Natural killer cell (primary cell): ENCODE data around the gene TSTD1. TPM values are rescaled to one million over a fixed set of nuclear protein-coding genes. Genes with fewer than 3 reads are reported as not detected.

Experiments used
- ATAC-seq, 3 donors: fragments of 150-1000 bp in 2 of 3; fragments of 200-7000 bp in 1 of 3; cut with Tn5 transposase; 1 replicate in 1 of 3; 2 replicates in 2 of 3; pipeline ENCODE4 v1.10.0; 2021; ENCODE audit warnings: mild to moderate bottlenecking in 2 of 3, moderate library complexity in 2 of 3
- DNase-seq, 2 donors: peaks; one replicate each; pipeline versions ENCODE4 v3.0.0 to v3.0.0-alpha.2; 2013 to 2021; ENCODE audit warnings: mixed read lengths in 1 of 2
- H3K27ac ChIP-seq: one replicate; pipeline ENCODE4 v1.5.1; 2013; ENCODE audit warnings: mild to moderate bottlenecking, low read length
- H3K27me3 ChIP-seq: one replicate; pipeline ENCODE4 v1.6.1; 2013; ENCODE audit warnings: low read length; ENCODE audit not compliant: control insufficient read depth, insufficient read depth
- H3K36me3 ChIP-seq: one replicate; pipeline ENCODE4 v1.6.1; 2013; ENCODE audit warnings: low read length; ENCODE audit not compliant: control insufficient read depth, insufficient read depth
- H3K4me1 ChIP-seq: one replicate; pipeline ENCODE4 v1.6.1; 2013; ENCODE audit warnings: low read length; ENCODE audit not compliant: control insufficient read depth, insufficient read depth
- H3K4me3 ChIP-seq: one replicate; pipeline ENCODE4 v1.5.1; 2013; ENCODE audit warnings: low read length
- H3K9me3 ChIP-seq: one replicate; pipeline ENCODE4 v1.6.1; 2013; ENCODE audit warnings: low read length; ENCODE audit not compliant: control insufficient read depth, insufficient read depth
- H3K27ac Mint-ChIP-seq, 2 donors: one replicate each; pipeline ENCODE4 v1.8.0; 2022; ENCODE audit warnings: mild to moderate bottlenecking in 2 of 2, mixed read lengths in 2 of 2, moderate library complexity in 1 of 2
- H3K27me3 Mint-ChIP-seq, 2 donors: one replicate each; pipeline ENCODE4 v1.8.0; 2022; ENCODE audit warnings: low read depth in 2 of 2, mixed read lengths in 2 of 2
- H3K36me3 Mint-ChIP-seq: one replicate; pipeline ENCODE4 v1.8.0; 2022; ENCODE audit warnings: mixed read lengths
- H3K4me1 Mint-ChIP-seq, 2 donors: one replicate each; pipeline ENCODE4 v1.8.0; 2022; ENCODE audit warnings: mixed read lengths in 2 of 2
- H3K4me3 Mint-ChIP-seq: one replicate; pipeline ENCODE4 v1.8.0; 2022; ENCODE audit warnings: mild to moderate bottlenecking, moderate library complexity, mixed read lengths
- H3K9me3 Mint-ChIP-seq, 2 donors: one replicate each; pipeline ENCODE4 v1.8.0; 2022; ENCODE audit warnings: mixed read lengths in 2 of 2
- CTCF ChIP-seq: fragments of 200-600 bp; IDR thresholded peaks from one replicate; pipeline ENCODE4 v1.8.0; 2022; ENCODE audit warnings: antibody characterized with exemption
- WGBS: methylation state at CpG from one replicate; pipeline ENCODE4 v1.1.7; 2013; ENCODE audit warnings: missing lambda C conversion rate; ENCODE audit not compliant: insufficient coverage; 5-methylcytosine and 5-hydroxymethylcytosine counted together
- intact Hi-C: fragments of 100-400 bp; cut with micrococcal nuclease; formaldehyde crosslinking; loops from one replicate; pipeline ENCODE4 v1.14.2; 2022
- total RNA-seq, 4 donors: library from RNA; stranded (reverse); fragments of 120-200 nt in 1 of 4; gene quantifications; one replicate each; pipeline versions ENCODE4 v1.2.3 to v1.2.4, GENCODE V29; 2013 to 2022

The TSTD1 gene
- total RNA-seq, 3 donors from 2014 or later (not counting 1 experiment from before 2014, with no cell fraction given) = 31.8 to 36.3 (median 34.3) TPM

DNA sequence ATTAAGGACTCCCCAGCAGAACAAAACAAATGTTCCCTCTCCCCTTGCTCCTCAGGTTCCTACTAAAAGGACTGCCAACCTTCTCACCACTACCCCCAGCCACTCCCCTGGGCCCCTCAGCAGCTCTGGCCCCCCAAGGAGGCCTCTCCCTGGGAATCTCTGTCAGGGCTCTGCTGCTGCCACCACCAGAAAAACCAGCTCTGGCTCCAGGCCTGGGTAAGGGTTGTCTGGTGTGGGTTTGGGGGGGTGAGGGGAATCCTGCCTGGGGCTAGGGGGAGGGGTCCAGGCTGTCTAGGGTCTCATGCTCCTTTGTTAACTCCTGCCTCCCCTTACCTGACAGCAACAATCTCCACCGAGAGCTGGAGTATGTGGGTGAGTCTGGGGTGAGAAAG lies 45.8 kb upstream of the TSTD1 start:
- Mint-ChIP-seq H3K4me1 (no peaks in the 10 kb centered on the region), H3K4me3 (no peak overlapping the region), H3K27ac (no peak overlapping the region), H3K36me3 (no peaks in the 10 kb centered on the region), H3K27me3 (peaks cover 0 to 2% of the 10 kb centered on the region in 2 donors), H3K9me3 (no peaks in the 10 kb centered on the region)
- no peaks in the 10 kb centered on the region for H3K9me3 ChIP-seq
- no peak for ATAC-seq
- intact Hi-C loops = no loop called here
- no peak for TF ChIP-seq CTCF
- no peak overlapping the region for H3K4me3 ChIP-seq
- H3K4me1 ChIP-seq = peaks cover 6% of the 10 kb centered on the region
- H3K27me3 ChIP-seq = no peaks in the 10 kb centered on the region
- no peak overlapping the region for H3K27ac ChIP-seq
- WGBS = no CpG with 5 or more reads among the region's 1 CpG
- DNase-seq = no peak
- H3K36me3 ChIP-seq = no peaks in the 10 kb centered on the region

- Histone ChIP-seq H3K36me3 (no peaks in the 10 kb centered on the region), H3K27ac (no peak overlapping the region), H3K4me3 (no peak overlapping the region), H3K27me3 (no peaks in the 10 kb centered on the region), H3K9me3 (no peaks in the 10 kb centered on the region), H3K4me1 (peaks cover 6% of the 10 kb centered on the region)
- Mint-ChIP-seq H3K27me3 (peaks cover 0 to 2% of the 10 kb centered on the region in 2 donors), H3K4me1 (no peaks in the 10 kb centered on the region), H3K36me3 (no peaks in the 10 kb centered on the region), H3K27ac (no peak overlapping the region), H3K4me3 (no peak overlapping the region), H3K9me3 (no peaks in the 10 kb centered on the region)
- no peak for DNase-seq
- 84% methylated on average over 10 of the region's 10 CpGs for WGBS
- no peak for ATAC-seq
- intact Hi-C loops = no loop called here
- no peak for TF ChIP-seq CTCF
These were observed 45.2 kb upstream of the TSTD1 start for GRCh38 chr1:161083748-161084596.

GRCh38 chr1:161082996-161083747 lies 44.4 kb upstream of the TSTD1 start:
- H3K27me3 ChIP-seq = no peaks in the 10 kb centered on the region
- H3K9me3 ChIP-seq = no peaks in the 10 kb centered on the region
- no peak for TF ChIP-seq CTCF
- no peak overlapping the region for H3K4me3 ChIP-seq
- intact Hi-C loops = no loop called here
- H3K4me1 ChIP-seq = peaks cover 6% of the 10 kb centered on the region
- WGBS = 84% methylated on average over 8 of the region's 8 CpGs
- Mint-ChIP-seq H3K27ac (no peak overlapping the region), H3K4me3 (no peak overlapping the region), H3K9me3 (no peaks in the 10 kb centered on the region), H3K27me3 (peaks cover 0 to 2% of the 10 kb centered on the region in 2 donors), H3K4me1 (no peaks in the 10 kb centered on the region), H3K36me3 (no peaks in the 10 kb centered on the region)
- H3K27ac ChIP-seq = no peak overlapping the region
- ATAC-seq (peak; percentile 50 to 77 (median 57)), DNase-seq (no peak)
- no peaks in the 10 kb centered on the region for H3K36me3 ChIP-seq
